HG03558 (cell line): Measurements from ENCODE around the gene TLN1.

Experiments
- ATAC-seq: cut with Tn5 transposase; IDR thresholded peaks from one replicate; pipeline ENCODE4 v1.9.1; 2021; ENCODE audit warnings: moderate number of reproducible peaks; ENCODE audit not compliant: unreplicated experiment; ENCODE audit errors: extremely low read depth

TLN1 gene

DNA sequence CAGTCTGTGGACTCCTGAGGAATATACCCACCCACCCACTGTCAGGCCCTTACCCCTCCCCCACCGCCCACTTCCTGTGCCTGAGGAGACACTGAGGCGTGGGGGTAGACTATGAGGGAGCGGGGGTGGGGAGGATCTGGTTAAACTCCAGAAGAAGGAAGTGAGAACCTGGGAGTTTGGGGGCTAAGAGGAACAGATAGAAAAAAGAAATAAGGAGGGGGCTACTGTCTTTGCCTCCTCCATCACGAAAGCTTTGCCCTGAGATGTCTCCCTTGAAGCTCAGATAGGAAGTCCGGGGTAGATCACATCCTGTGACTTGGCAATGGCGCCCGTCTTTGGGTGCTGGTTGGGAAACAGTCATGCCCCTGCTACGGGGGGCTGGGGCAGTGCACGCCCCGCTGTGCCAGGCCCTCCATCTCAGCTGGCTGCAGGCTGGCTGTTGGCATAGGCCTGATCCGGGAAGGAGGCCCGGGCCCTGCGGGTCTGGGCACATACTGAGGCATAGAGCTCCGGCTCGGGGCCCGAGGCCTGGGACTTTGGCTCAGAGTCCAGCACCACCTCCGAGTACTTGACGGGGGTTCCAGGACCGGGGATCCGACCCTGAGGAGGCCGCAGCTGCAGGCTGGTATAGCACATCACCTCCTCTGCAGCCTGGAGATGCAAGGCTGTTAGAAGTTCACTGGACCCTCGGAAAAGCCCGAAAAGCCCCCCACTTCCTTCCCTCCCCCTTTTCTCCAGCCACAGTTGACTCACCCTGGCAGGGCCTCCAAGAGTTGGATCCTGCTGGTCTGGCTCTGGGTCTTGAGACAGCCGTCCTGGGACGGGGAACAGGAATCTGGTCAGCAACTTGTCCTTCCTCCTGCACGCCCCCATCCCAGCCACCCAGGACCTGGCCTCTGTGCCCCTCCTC lies 82.3 kb downstream of the TLN1 start:
- ATAC-seq, result no peak
